Osteocyte (in vitro differentiated cells): Measurements from ENCODE around the gene C4orf36. TPM values are rescaled to one million over a fixed set of nuclear protein-coding genes. Genes with fewer than 3 reads are reported as not detected.

Experiments
- DNase-seq: peaks from one replicate; pipeline ENCODE4 v3.0.0; 2021; ENCODE audit warnings: mixed read lengths; ENCODE audit not compliant: unreplicated experiment; ENCODE audit errors: extremely low spot score
- H3K27ac Mint-ChIP-seq: one replicate; pipeline ENCODE4 v1.8.0; 2021; ENCODE audit warnings: mild to moderate bottlenecking, mixed read lengths; ENCODE audit not compliant: unreplicated experiment
- H3K27me3 Mint-ChIP-seq: one replicate; pipeline ENCODE4 v1.8.0; 2021; ENCODE audit warnings: mixed read lengths; ENCODE audit not compliant: unreplicated experiment
- H3K36me3 Mint-ChIP-seq: one replicate; pipeline ENCODE4 v1.8.0; 2021; ENCODE audit warnings: mixed read lengths; ENCODE audit not compliant: unreplicated experiment
- H3K4me1 Mint-ChIP-seq: one replicate; pipeline ENCODE4 v1.8.0; 2021; ENCODE audit warnings: mixed read lengths; ENCODE audit not compliant: unreplicated experiment
- H3K4me3 Mint-ChIP-seq: one replicate; pipeline ENCODE4 v1.8.0; 2021; ENCODE audit warnings: mild to moderate bottlenecking, moderate library complexity, mixed read lengths; ENCODE audit not compliant: unreplicated experiment
- H3K9me3 Mint-ChIP-seq: one replicate; pipeline ENCODE4 v1.8.0; 2021; ENCODE audit warnings: mixed read lengths; ENCODE audit not compliant: unreplicated experiment
- CTCF ChIP-seq: fragments of 200-600 bp; sonication (generic); IDR thresholded peaks from 2 replicates; pipeline ENCODE4 v1.5.0; 2021; ENCODE audit warnings: antibody characterized with exemption, mild to moderate bottlenecking, moderate library complexity
- total RNA-seq: library from RNA; stranded (reverse); gene quantifications from 2 replicates; pipeline ENCODE4 v1.2.1, GENCODE V29; 2021

The C4orf36 gene
- total RNA-seq, 1 donor from 2014 or later = 0.51 TPM

DNA sequence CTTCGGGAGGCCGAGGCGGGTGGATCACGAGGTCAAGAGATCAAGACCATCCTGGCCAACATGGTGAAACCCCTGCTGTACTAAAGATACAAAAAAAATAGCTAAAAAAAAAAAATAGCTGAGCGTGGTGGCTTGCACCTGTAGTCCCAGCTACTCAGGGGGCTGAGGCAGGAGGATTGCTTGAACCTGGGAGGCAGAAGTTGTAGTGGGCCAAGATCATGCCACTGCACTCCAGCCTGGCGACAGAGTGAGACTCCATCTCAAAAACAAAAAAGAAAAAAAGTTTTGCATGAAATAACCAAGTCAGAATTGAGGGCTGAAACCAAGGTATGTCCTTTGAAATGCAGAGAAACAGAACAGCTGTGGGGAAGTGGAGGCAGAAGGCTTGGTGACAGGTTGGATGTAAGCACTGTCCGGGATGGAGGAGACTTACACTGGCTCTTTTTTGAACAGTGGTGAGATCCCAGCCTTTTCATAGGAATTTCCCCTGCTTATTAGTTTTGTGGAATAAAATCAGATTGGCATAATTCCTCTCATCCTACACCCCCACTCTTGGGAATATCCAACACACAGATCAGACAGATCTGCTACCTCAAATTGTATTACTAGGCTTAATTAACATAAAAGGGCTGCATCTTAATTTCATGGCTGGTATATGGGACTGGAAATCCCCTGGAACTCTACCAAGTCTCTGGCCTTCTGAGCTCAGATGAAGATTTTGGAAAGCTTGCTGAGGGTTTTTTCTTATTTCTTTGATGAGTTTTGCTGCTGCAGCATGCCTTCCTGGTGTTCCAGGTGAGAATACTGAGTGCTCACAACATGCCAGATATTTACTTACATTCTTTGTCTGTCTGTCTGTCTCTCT, 18.8 kb upstream of the C4orf36 start:
- Mint-ChIP-seq H3K4me3 (no peak overlapping the region), H3K27me3 (no peaks in the 10 kb centered on the region), H3K4me1 (peaks cover 20% of the 10 kb centered on the region), H3K27ac (no peak overlapping the region), H3K36me3 (no peaks in the 10 kb centered on the region), H3K9me3 (no peaks in the 10 kb centered on the region)
- no peak for TF ChIP-seq CTCF
- no peak for DNase-seq

DNA sequence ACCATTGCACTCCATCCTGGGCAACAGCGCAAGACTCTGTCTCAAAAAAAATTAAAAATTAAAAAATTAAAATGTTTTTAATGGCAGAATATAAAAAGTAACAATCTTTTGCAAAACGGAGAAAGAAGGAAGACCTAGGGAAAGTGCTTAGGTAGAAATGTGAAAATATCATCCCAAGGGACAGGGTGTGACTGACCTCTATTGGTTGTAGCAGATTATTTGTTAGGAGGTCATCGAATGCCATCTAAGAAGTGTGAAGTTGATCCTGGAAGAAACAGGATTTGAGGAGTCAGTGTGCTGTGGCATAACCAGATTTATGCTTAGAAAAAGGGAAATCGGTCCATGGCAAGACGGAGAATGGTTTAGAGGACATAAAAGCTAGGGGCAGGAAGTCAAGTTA, 18.1 kb upstream of the C4orf36 start:
- DNase-seq = no peak
- no peaks in the 10 kb centered on the region for H3K27me3 Mint-ChIP-seq
- no peaks in the 10 kb centered on the region for H3K9me3 Mint-ChIP-seq
- H3K4me3 Mint-ChIP-seq = no peak overlapping the region
- TF ChIP-seq CTCF = no peak
- H3K27ac Mint-ChIP-seq = no peak overlapping the region
- H3K4me1 Mint-ChIP-seq = peaks cover 20% of the 10 kb centered on the region
- no peaks in the 10 kb centered on the region for H3K36me3 Mint-ChIP-seq

GRCh38 chr4:86909546-86910295, 17.5 kb upstream of the C4orf36 start:
- no peaks in the 10 kb centered on the region for H3K9me3 Mint-ChIP-seq
- H3K27ac Mint-ChIP-seq = no peak overlapping the region
- TF ChIP-seq CTCF = no peak
- no peaks in the 10 kb centered on the region for H3K27me3 Mint-ChIP-seq
- peaks cover 20% of the 10 kb centered on the region for H3K4me1 Mint-ChIP-seq
- no peaks in the 10 kb centered on the region for H3K36me3 Mint-ChIP-seq
- no peak for DNase-seq
- no peak overlapping the region for H3K4me3 Mint-ChIP-seq

- H3K27me3 Mint-ChIP-seq = no peaks in the 10 kb centered on the region
- H3K9me3 Mint-ChIP-seq = no peaks in the 10 kb centered on the region
- DNase-seq = no peak
- H3K27ac Mint-ChIP-seq = peak overlapping the region; percentile 87
- peaks cover 20% of the 10 kb centered on the region for H3K4me1 Mint-ChIP-seq
- no peaks in the 10 kb centered on the region for H3K36me3 Mint-ChIP-seq
- H3K4me3 Mint-ChIP-seq = peak overlapping the region; percentile 61
- TF ChIP-seq CTCF = no peak
These were observed 16.0 kb upstream of the C4orf36 start for GRCh38 chr4:86908251-86908657.

GRCh38 chr4:86901864-86902263, 9.6 kb upstream of the C4orf36 start:
- no peaks in the 10 kb centered on the region for H3K27me3 Mint-ChIP-seq
- H3K9me3 Mint-ChIP-seq = no peaks in the 10 kb centered on the region
- no peak for DNase-seq
- H3K36me3 Mint-ChIP-seq = no peaks in the 10 kb centered on the region
- H3K27ac Mint-ChIP-seq = no peak overlapping the region
- no peak for TF ChIP-seq CTCF
- H3K4me3 Mint-ChIP-seq = no peak overlapping the region
- H3K4me1 Mint-ChIP-seq = no peaks in the 10 kb centered on the region
